Mucosa of rectum (tissue), 2 donors: Measurements from ENCODE around the gene CALHM3.

Experiments
- H3K27ac ChIP-seq, 2 donors: one replicate each; pipeline ENCODE4 v1.7.0; 2013; ENCODE audit warnings: inconsistent platforms in 2 of 2, low read depth in 2 of 2, low read length in 2 of 2
- H3K27me3 ChIP-seq, 2 donors: one replicate each; pipeline ENCODE4 v1.7.0; 2013; ENCODE audit warnings: low read length in 2 of 2; ENCODE audit not compliant: control insufficient read depth in 2 of 2, insufficient read depth in 2 of 2
- H3K36me3 ChIP-seq, 2 donors: one replicate each; pipeline ENCODE4 v1.7.0; 2013; ENCODE audit warnings: low read length in 2 of 2; ENCODE audit not compliant: control insufficient read depth in 2 of 2, insufficient read depth in 2 of 2
- H3K4me1 ChIP-seq, 2 donors: one replicate each; pipeline ENCODE4 v1.7.0; 2013; ENCODE audit warnings: low read length in 2 of 2, mild to moderate bottlenecking in 1 of 2; ENCODE audit not compliant: control insufficient read depth in 2 of 2, insufficient read depth in 2 of 2
- H3K4me3 ChIP-seq, 2 donors: one replicate each; pipeline ENCODE4 v1.7.0; 2013; ENCODE audit warnings: low read length in 2 of 2
- H3K9ac ChIP-seq, 2 donors: one replicate each; pipeline ENCODE4 v1.7.0; 2013; ENCODE audit warnings: low read length in 2 of 2, low read depth in 1 of 2, mild to moderate bottlenecking in 1 of 2
- H3K9me3 ChIP-seq, 2 donors: one replicate each; pipeline ENCODE4 v1.7.0; 2013; ENCODE audit warnings: low read length in 2 of 2; ENCODE audit not compliant: control insufficient read depth in 2 of 2
- donor health status: healthy.
- donor health status: Normal muscosa, but diverticular disease.

Gene CALHM3

DNA sequence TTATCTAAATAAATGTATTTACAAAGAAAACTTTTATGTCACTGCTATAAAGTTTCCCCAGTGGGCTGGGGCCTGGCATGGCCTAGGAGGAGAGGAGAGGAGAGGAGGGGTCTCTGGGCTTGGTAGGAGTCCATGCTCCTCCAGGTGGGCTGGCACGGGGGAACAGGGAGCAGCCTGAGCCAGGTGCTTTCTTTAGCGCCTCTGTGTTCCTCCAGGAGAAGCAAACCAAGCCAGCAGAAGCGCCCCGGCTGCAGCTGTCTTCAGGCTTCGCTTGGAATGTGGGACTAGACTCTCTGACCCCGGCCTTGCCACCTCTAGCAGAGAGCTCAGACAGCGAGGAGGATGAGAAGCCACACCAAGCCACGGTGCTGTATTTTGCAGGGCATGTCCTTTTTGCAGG lies 37.4 kb downstream of the CALHM3 start:
- Histone ChIP-seq H3K4me1 (no peaks in the 10 kb centered on the region), H3K27ac (no peak overlapping the region), H3K4me3 (no peak overlapping the region), H3K27me3 (no peaks in the 10 kb centered on the region), H3K9ac (no peak overlapping the region), H3K36me3 (peaks cover 73 to 74% of the 10 kb centered on the region in 2 donors), H3K9me3 (no peaks in the 10 kb centered on the region)

DNA sequence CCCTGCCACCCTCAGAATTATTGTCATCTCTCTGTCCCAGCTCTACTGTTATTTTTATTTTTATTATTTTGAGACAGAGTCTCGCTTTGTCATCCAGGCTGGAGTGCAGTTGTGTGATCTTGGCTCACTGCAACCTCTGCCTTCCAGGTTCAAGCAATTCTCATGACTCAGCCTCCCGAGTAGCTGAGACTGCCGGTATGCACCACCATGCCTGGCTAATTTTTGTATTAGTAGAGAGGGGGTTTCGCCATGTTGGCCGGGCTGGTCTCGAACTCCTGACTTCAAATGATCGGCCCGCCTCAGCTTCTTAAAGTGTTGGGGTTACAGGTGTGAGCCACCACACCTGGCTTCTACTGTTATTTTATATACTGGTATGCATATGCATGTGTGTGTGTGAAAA lies 37.8 kb downstream of the CALHM3 start:
- H3K36me3 ChIP-seq, result peaks cover 69 to 78% of the 10 kb centered on the region in 2 donors

DNA sequence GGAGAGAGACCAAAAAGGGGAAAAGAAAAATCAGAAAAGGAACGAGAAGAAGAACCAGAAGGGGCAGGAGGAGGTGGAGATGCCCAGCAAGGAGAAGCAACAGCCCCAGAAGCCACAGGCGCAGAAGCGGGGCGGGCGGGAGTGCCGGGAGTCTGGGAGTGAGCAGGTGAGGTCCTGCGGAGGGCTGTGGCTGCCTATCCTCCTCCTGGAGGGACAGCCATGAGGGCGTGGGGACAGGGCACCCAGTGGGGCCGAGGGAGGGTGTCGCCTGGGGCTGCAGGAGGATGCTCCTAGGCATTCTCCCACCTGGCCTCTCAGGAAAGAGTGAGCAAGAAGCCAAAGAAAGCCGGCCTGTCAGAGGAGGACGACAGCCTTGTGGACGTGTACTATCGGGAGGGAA lies 38.6 kb downstream of the CALHM3 start:
- H3K36me3 ChIP-seq, result peaks cover 68 to 79% of the 10 kb centered on the region in 2 donors
- no peaks in the 10 kb centered on the region for H3K4me1 ChIP-seq
- H3K4me3 ChIP-seq, result no peak overlapping the region
- no peaks in the 10 kb centered on the region for H3K9me3 ChIP-seq
- no peaks in the 10 kb centered on the region for H3K27me3 ChIP-seq
- no peak overlapping the region for H3K9ac ChIP-seq
- no peak overlapping the region for H3K27ac ChIP-seq

More for the DNA sequence above, 37.8 kb downstream of the CALHM3 start:
- Histone ChIP-seq H3K9ac (no peak overlapping the region), H3K27ac (no peak overlapping the region), H3K27me3 (no peaks in the 10 kb centered on the region), H3K4me1 (no peaks in the 10 kb centered on the region), H3K4me3 (no peak overlapping the region), H3K9me3 (no peaks in the 10 kb centered on the region)

DNA sequence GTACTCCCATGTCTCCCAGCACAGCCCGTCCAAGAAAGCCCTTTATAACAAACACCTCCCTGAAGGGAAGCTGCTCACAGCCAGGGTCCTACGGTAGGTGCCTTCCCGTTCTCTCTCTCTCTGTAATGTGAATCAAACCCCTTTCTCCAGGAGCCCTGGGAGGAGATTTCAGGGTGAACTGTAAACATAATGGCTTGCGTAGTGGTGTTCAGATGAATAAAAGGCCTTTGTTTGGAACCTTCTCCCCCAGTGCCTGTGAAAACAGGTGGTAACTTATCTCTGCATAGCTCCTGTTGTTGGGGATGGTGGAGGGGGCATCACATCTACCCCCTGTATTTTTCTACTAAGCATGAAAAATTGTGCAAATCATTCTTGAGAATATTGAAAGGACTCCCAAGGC lies 39.3 kb downstream of the CALHM3 start:
- H3K4me3 ChIP-seq, result no peak overlapping the region
- H3K27me3 ChIP-seq, result no peaks in the 10 kb centered on the region
- H3K9me3 ChIP-seq, result no peaks in the 10 kb centered on the region
- H3K9ac ChIP-seq, result no peak overlapping the region
- H3K27ac ChIP-seq, result no peak overlapping the region
- H3K36me3 ChIP-seq, result peaks cover 65 to 76% of the 10 kb centered on the region in 2 donors
- H3K4me1 ChIP-seq, result no peaks in the 10 kb centered on the region

DNA sequence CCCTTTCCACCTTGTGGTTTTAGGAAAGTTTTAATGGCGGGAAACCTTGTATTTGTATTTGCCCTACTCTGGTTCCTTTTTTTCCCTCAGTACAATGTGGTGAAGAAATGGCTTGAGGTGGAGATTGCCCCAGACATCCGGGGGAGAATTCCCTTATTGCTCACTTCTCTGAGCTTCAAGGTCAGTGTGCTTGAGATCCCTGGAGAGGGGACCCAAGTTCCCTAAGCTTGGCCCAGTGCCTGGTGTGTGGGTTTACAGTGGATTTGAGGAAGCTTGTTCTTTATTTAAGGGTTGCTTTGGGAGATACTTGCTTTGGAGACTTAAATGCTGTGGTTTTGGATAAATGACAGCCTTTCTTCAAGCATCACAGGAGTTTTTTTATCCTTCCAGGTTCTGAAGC lies 45.2 kb downstream of the CALHM3 start:
- H3K27ac ChIP-seq, result no peak overlapping the region
- no peaks in the 10 kb centered on the region for H3K4me1 ChIP-seq
- no peaks in the 10 kb centered on the region for H3K27me3 ChIP-seq
- H3K9me3 ChIP-seq, result no peaks in the 10 kb centered on the region
- peaks cover 39 to 58% of the 10 kb centered on the region in 2 donors for H3K36me3 ChIP-seq
- H3K4me3 ChIP-seq, result no peak overlapping the region
- H3K9ac ChIP-seq, result no peak overlapping the region

DNA sequence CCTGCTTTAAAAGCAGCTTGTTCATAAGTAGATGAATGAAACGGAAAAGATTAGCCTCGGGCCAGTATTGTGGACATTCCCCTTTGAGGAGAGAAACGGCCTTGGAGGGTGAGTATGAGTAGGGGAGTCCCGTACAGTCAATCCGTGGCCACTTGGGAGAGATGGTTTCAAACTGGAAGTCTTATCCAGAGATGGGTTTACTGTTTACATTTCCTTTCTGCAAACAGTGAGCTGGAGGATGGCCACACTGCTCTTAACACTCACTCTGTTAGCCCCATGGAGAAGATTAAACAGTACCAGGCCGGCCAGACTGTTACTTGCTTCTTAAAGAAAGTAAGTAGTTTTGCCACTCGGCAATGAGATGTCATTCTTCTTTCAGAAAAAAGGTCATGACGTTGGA lies 47.1 kb downstream of the CALHM3 start:
- Histone ChIP-seq H3K27ac (no peak overlapping the region), H3K9ac (no peak overlapping the region), H3K4me1 (no peaks in the 10 kb centered on the region), H3K9me3 (no peaks in the 10 kb centered on the region), H3K27me3 (no peaks in the 10 kb centered on the region), H3K4me3 (no peak overlapping the region), H3K36me3 (peaks cover 39 to 58% of the 10 kb centered on the region in 2 donors)

DNA sequence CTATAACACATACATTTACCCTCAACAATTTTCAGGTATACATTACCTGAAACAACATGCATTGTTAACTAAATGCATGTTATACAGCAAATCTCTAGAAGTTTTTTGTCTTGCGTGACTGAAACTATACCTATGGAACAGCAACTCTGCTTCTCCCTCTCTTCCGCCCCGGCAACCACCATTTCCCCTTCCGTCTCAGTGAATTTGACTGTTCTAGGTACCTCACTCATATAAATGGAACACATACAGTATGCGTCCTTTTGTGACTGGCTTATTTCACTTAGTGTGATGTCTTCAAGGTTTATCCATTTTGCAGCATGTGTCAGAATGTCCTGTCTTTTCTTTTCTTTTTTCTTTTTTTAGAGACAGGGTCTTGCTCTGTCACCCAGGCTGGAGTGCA lies 49.4 kb downstream of the CALHM3 start:
- Histone ChIP-seq H3K9me3 (no peaks in the 10 kb centered on the region), H3K27ac (no peak overlapping the region), H3K9ac (no peak overlapping the region), H3K27me3 (no peaks in the 10 kb centered on the region), H3K36me3 (peaks cover 42 to 55% of the 10 kb centered on the region in 2 donors), H3K4me3 (no peak overlapping the region), H3K4me1 (no peaks in the 10 kb centered on the region)

DNA sequence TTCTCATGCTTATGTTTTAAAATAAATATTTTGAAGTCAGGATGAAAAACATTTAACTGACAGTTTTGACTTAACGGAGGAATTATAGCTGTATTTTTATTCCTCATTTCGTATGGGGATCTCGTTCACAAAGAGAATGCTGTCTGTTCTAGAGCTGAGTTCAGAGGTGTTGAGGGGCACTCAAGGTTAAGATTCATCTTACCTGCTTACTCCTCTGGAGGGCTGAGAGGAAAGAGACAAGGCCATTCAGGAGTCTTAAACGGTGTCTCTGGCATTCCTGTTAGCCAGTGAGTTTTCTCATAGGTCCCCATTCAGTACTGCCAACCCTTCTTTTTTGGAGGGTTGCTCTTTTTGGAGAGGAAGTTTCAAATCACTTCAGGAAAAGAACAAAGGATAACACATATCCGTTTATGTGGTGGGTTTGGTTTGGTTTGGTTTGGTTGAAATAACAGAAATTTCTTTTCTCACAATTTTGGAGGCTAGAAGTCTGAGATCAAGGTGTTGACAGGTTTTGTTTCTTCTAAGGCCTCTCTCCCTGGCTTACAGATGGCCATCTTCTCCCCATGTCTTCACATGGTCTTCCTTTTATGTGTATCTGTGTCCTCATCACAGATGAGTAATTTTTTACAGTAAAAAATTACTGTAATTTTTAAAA lies 49.9 kb downstream of the CALHM3 start:
- Histone ChIP-seq H3K27ac (no peak overlapping the region), H3K4me3 (no peak overlapping the region), H3K4me1 (no peaks in the 10 kb centered on the region), H3K9me3 (no peaks in the 10 kb centered on the region), H3K27me3 (no peaks in the 10 kb centered on the region), H3K36me3 (peaks cover 44 to 55% of the 10 kb centered on the region in 2 donors), H3K9ac (no peak overlapping the region)

DNA sequence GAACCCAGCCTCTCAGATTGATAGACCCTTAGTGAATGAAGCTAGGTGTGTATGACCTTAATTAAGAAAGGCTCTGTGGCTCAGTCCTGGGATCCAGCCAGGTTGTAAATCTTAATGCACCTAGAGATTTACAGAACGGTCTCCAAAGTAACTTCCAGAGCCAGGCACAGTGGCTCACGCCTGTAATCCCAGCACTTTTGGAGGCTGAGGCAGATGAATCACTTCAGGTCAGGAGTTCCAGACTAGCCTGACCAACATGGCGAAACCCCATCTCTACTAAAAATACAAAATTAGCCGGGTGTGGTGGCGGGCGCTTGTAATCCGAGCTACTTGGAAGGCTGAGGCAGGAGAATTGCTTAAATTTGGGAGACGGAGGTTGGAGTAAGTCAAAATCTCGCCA lies 51.2 kb downstream of the CALHM3 start:
- H3K27ac ChIP-seq, result no peak overlapping the region
- H3K4me1 ChIP-seq, result no peaks in the 10 kb centered on the region
- H3K27me3 ChIP-seq, result no peaks in the 10 kb centered on the region
- H3K9ac ChIP-seq, result no peak overlapping the region
- H3K36me3 ChIP-seq, result peaks cover 50 to 64% of the 10 kb centered on the region in 2 donors
- H3K9me3 ChIP-seq, result no peaks in the 10 kb centered on the region
- no peak overlapping the region for H3K4me3 ChIP-seq

DNA sequence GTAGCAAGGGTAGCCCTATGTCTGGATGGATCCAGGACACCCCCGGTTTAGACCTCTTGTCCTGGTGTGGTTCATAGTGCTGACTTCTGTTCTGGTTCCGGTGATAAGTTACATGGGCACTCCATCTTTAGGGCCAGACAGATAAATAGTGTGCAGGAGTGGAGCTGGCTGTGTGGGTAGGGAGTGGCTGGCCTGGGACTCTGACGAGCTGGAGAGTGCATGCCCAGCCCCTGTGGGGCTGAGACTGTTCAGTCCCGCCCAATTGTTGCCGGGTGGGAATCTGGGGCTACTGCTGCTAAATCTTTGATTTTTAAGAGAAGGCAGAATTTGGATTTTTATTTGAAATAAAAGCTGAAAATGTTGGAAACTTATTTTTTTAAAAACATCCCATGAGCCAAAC lies 55.3 kb downstream of the CALHM3 start:
- Histone ChIP-seq H3K9me3 (no peaks in the 10 kb centered on the region), H3K27ac (no peak overlapping the region), H3K27me3 (no peaks in the 10 kb centered on the region), H3K4me3 (no peak overlapping the region), H3K4me1 (no peaks in the 10 kb centered on the region), H3K36me3 (peaks cover 60 to 73% of the 10 kb centered on the region in 2 donors), H3K9ac (no peak overlapping the region)
